Cardiac fibroblast (primary cell): ENCODE results near the gene ASTN2.

Source experiments
- DNase-seq, 2 donors: peaks; one replicate each; pipeline versions ENCODE4 v3.0.0 to v3.0.0-alpha.2; 2010; ENCODE audit warnings: low read depth in 2 of 2
- H3K4me3 ChIP-seq, 2 donors: replicated peaks in 1 of 2; 1 replicate in 1 of 2; 2 replicates in 1 of 2; pipeline ENCODE4 v1.5.1; 2011; ENCODE audit warnings: low read depth in 2 of 2, low read length in 2 of 2, mild to moderate bottlenecking in 2 of 2, moderate library complexity in 1 of 2
- TF ChIP-seq, protein P1 (sequence below): IDR thresholded peaks from one replicate; pipeline ENCODE4 v1.5.1; 2011; ENCODE audit warnings: low read depth, mild to moderate bottlenecking, low read length, inconsistent platforms

The ASTN2 gene

DNA sequence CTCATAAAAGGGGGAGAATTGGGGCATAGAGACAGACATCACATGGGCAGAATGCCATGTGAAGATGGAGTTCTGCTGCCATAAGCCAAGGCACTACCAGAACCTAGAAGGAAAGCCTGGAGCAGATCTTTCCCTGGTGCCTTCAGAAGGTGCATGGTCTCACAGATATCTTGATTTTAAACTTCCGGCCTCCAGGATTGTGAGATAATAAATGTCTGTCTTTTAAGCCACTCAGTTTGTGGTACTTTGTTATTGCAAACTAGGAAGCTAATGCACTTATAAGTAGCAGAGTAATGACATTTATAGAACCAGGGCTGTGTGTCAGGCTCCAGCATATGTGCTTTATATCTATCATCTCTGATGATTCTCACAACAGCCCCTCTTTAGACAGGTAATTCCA, 130.4 kb downstream of the ASTN2 start:
- TF ChIP-seq, protein P1, sequence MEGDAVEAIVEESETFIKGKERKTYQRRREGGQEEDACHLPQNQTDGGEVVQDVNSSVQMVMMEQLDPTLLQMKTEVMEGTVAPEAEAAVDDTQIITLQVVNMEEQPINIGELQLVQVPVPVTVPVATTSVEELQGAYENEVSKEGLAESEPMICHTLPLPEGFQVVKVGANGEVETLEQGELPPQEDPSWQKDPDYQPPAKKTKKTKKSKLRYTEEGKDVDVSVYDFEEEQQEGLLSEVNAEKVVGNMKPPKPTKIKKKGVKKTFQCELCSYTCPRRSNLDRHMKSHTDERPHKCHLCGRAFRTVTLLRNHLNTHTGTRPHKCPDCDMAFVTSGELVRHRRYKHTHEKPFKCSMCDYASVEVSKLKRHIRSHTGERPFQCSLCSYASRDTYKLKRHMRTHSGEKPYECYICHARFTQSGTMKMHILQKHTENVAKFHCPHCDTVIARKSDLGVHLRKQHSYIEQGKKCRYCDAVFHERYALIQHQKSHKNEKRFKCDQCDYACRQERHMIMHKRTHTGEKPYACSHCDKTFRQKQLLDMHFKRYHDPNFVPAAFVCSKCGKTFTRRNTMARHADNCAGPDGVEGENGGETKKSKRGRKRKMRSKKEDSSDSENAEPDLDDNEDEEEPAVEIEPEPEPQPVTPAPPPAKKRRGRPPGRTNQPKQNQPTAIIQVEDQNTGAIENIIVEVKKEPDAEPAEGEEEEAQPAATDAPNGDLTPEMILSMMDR, result no peak

DNA sequence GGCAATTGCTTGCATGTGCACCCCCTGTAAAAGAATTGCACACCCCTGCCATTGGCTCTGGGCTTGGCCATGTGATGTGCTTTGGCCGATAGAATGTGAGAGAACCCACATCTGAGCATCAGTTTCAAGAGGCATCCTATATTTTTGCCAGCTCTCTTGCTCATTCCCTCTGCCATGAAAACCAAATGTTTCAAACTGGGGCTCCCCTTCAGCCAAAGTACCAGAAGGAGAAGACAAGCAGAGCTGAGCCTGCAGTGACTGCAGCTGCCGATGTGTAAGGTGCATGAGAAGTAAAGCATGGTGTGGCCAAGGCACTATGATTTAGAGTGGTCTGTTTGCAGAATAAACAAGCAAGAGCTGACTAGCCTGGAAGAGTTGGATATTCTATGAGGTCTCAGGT, 132.3 kb downstream of the ASTN2 start:
- TF ChIP-seq, protein P1, result no peak
- no peak overlapping the region for H3K4me3 ChIP-seq

More for the DNA sequence above, 130.4 kb downstream of the ASTN2 start:
- DNase-seq, result no peak
- no peak overlapping the region for H3K4me3 ChIP-seq

DNA sequence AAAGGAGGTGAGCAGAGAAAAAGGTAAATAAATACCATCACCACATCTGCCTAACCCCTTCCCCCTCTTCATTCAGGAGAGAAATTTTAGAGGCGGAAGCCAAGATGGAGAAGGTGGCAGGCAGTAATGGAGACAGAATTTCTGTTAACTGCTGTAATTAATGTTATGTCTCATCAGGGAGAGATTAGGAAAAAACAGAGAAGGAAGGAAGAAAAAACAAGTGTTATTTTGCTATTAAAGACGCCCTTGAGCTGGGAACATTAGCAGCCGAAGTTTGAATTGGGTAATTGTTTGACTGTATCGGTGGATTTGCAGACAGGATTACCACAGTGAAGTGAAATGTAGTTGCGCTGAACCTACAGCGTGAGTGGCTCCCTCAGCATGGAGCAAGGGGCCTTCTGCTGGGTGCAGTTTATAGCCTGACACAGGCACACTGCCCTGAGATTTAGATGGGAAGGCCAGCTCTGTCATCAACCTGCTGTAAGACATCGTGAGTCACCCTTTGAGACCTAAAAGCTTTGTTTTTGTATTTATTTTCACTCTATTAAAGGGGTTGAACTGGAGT, 136.3 kb downstream of the ASTN2 start:
- DNase-seq, result no peak
- no peak overlapping the region for H3K4me3 ChIP-seq
- TF ChIP-seq, protein P1, result no peak

More for the DNA sequence above, 132.3 kb downstream of the ASTN2 start:
- DNase-seq, result no peak

DNA sequence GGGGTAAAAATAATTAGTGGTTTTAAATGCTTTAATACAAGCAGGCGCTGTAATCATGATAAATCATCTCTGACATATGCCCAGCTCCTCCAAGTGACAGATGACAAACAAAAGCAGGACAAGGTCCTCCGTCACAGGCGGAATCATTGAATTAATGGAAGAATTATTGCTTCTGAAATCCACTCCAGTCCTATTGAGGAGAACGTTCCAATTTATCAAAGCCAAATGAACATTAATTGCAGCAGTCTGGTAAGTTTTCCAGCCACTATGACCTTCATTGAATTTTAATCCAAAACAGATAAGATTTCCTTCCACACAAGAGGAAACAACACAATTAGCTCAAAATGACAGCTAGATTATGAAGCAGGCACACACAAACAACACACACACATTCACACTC, 136.8 kb downstream of the ASTN2 start:
- no peak for DNase-seq
- TF ChIP-seq, protein P1, result no peak
- H3K4me3 ChIP-seq, result no peak overlapping the region

DNA sequence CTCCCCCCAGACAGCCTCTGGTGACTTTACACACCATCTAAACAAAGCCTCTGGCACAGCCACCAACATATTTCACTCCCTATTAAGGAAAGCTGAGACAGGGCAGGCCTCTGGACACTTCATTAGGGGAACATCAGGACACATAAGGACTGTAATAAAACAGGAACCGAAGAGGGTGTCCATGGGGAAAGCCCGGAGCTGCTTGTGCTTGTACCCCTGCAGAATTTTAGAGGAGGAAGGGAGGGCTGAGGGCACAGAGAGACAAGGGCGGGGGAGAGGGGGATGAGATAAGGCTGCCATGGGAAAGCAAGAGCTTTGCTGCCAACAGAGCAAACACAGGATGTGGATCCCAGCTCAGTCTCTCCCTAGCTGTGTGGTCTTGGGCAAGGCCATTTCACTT, 138.4 kb downstream of the ASTN2 start:
- DNase-seq, result no peak
- TF ChIP-seq, protein P1, result no peak
- no peak overlapping the region for H3K4me3 ChIP-seq

DNA sequence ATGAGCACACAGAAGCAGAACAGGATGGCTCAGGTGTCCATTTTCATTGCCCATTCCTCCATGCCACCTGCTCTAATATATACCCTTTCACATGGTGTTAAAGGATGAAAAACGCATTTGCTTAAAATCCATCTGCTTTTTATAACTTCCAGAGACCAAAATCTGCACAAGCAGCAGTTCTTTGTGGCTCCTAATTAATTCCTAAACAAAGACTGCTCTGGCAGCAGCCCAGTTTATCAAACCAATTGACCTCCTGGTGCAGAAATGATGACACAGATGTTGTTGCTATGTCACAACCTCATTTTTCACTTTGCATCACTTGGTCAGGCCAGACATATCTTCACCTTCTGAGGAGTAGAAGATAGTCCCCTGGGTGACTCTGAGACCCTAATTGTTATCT, 141.2 kb downstream of the ASTN2 start:
- DNase-seq, result no peak
- H3K4me3 ChIP-seq, result no peak overlapping the region
- TF ChIP-seq, protein P1, result no peak

DNA sequence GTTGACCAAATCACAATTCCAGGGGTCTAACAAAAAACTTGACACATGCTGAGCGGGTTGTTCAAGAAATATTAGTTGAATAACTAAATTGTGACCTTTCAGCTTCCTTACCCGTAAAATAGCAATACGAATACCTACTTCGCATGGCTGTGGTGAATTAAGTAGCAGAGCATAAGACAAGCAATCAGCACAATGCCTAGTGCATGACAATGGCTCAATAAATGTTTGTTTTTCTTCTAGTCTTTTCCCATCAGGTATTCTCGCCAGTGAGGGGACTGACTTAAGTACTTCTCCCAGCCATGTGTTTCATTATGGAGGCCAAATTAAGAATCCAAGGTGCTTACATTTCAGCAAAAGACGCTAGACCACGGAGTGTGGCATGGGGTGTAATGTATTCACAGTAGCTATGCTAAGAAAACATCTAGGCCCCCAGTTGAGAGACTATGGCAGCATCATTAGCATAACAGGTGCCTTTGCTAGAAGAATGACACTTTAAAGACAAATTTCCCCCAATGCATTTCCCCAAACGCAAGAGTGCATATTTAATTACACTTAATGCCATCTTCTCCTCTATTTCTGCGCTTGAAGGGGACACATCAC, 145.9 kb downstream of the ASTN2 start:
- TF ChIP-seq, protein P1, result no peak
- no peak for DNase-seq
- H3K4me3 ChIP-seq, result no peak overlapping the region
